ENCODE data around the gene PDCD1. TPM values are rescaled to one million over a fixed set of nuclear protein-coding genes. Genes with fewer than 3 reads are reported as not detected.

PDCD1 gene
- total RNA-seq, 1 donor = not detected

DNA sequence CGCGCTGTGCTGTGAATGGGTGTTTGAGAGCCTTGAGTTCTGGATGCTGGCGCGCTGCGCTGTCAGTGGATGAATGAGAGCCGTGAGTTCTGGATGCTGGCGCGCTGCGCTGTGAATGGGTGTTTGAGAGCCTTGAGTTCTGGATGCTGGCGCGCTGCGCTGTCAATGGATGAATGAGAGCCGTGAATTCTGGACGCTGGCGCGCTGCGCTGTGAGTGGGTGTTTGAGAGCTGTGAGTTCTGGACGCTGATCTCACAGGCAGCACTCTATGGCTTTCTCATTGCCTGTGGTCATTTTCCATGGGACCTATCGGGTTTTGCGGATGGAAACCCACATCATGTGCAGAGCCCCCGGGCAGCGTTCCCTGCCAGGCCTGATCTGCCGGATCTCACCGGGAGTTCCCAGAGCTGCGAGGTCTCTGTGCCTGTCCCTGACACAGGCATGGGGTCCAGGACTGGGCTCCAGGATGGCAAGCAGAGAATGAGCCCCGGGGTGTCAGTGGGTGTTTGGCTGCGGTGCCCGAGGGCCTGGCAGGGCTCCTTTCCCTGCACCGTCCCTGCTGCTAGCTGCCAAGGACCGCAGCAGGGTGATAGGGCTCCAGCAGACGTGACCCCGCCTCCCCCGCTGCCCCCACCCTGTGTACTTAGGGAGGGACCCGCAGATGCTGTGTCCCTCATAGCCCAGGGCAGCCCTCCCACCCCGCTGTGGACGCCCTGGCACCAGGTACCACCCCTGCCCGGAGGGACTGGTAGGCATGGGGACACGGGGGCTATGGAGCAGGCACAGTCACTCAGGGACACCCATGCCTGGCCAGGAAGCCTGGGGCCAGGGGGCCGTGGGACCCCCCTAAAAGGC is 9.7 kb downstream of the PDCD1 start:
- H3K4me3 ChIP-seq (ENCODE audit: low read depth, low read length) = no peak overlapping the region

GRCh38 chr2:241846406-241846805 is 12.3 kb downstream of the PDCD1 start:
- TF ChIP-seq CTCF (IDR thresholded peaks at IDR 0.05; ENCODE audit: insufficient read depth, low read depth, low read length) = no peak
- DNase-seq (ENCODE audit: low read depth) = no peak
- no peak overlapping the region for H3K4me3 ChIP-seq (ENCODE audit: low read depth, low read length)

More for the DNA sequence above, 9.7 kb downstream of the PDCD1 start:
- TF ChIP-seq CTCF (IDR thresholded peaks at IDR 0.05; ENCODE audit: insufficient read depth, low read depth, low read length) = no peak
- DNase-seq (ENCODE audit: low read depth) = no peak

- TF ChIP-seq CTCF (IDR thresholded peaks at IDR 0.05; ENCODE audit: insufficient read depth, low read depth, low read length) = no peak
Observed at GRCh38 chr2:241844831-241845578, 13.7 kb downstream of the PDCD1 start.

DNA sequence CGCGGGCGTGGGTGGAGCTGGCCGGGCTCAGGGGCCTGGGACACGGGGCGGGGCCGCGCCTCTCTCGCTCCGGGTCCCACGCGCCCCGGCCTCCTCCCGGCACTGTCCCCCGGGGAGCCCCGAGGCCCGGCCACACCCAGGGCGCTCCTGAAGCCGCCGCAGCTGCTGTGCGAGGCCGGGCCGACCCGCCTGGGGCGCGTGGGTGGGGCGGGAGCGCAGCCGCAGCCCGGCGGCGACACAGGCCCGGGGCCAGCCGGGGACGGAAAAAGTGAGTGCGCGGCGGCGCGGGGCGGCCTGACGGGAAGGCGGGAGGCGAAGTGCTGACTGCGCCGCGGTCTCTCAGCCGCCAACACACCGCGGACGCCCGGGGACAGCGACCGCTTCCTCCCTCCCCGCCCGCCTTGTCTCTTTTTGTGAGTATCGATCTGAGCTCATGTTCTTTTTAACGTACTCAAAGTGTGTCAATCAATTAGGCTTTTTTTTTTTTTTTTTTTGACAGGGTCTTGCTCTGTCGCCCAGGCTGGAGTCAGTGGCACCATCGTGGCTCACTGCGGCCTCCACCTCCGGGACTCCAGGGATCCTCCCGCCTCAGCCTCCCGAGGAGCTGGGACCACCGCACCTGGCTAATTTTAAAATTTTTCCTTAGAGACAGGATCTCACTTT is 14.5 kb downstream of the PDCD1 start:
- peak; percentile 51 for DNase-seq (ENCODE audit: low read depth)

More at GRCh38 chr2:241844831-241845578, 13.7 kb downstream of the PDCD1 start:
- no peak for DNase-seq (ENCODE audit: low read depth)
- no peak overlapping the region for H3K4me3 ChIP-seq (ENCODE audit: low read depth, low read length)

DNA sequence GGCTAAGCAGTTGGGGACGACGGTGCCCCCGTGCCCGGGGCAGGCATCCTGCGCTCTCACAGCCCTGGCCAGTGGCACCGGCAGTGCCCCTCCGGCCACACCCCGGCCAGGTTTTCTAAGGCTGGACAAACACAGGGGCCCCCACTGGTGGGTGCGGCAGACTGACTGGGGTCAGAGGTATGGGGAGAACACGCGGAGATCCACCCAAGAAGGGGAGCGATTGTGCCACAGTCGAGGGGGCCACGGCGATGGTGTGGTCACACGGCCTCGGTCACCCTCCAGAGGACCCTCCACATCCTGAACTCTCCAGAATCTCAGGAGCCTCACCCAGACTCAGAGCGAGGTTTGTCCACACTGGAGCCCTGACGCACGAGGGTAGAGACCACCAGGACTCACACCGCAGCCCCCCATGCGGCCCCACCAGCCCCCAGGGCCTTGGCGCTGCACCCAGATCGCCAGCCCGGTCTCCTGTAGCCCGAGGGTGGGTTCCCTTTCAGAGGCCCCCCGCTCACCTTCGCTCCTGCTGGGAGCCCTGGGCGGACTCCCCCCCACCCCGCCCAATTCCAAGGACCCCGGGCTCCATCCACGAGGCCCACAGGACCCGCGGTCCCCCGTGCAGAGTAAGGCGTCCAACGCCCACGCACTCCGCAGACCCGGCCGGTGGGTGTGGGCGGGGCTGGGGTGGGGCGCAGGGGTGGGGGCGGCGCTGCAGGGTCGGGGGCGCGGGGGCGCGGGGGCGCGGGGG is 15.2 kb downstream of the PDCD1 start:
- no peak for DNase-seq (ENCODE audit: low read depth)
- no peak overlapping the region for H3K4me3 ChIP-seq (ENCODE audit: low read depth, low read length)
- TF ChIP-seq CTCF (IDR thresholded peaks at IDR 0.05; ENCODE audit: insufficient read depth, low read depth, low read length) = no peak

More for the DNA sequence above, 14.5 kb downstream of the PDCD1 start:
- peak overlapping the region; percentile 43 for H3K4me3 ChIP-seq (ENCODE audit: low read depth, low read length)
- TF ChIP-seq CTCF (IDR thresholded peaks at IDR 0.05; ENCODE audit: insufficient read depth, low read depth, low read length) = no peak

- TF ChIP-seq CTCF (IDR thresholded peaks at IDR 0.05; ENCODE audit: insufficient read depth, low read depth, low read length) = no peak
- no peak overlapping the region for H3K4me3 ChIP-seq (ENCODE audit: low read depth, low read length)
- peak; percentile 14 for DNase-seq (ENCODE audit: low read depth)
Observed at GRCh38 chr2:241842620-241843211, 16.0 kb downstream of the PDCD1 start.
